ENCODE data around the gene PROM1.

DNA sequence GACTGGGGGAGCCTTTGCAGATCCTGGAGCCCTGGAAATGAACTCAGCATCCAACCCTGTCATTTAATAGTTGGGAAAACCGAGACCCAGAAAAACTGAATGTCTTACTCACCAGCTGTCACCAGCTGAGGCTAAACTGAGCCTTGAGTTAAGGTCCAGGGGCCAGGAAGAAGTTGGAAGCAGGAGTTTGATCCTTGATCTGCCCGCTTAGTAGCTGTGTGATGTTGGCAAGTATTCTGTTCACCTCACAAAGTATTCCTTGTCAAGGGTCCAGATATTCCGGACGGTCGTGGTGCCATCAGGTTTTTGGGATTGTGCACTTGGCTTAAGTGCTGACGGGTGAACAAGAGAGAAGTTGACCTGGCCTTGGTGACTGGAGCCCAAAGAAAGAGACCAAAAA lies 30.7 kb upstream of the PROM1 start:
- TF ChIP-seq, protein P1, sequence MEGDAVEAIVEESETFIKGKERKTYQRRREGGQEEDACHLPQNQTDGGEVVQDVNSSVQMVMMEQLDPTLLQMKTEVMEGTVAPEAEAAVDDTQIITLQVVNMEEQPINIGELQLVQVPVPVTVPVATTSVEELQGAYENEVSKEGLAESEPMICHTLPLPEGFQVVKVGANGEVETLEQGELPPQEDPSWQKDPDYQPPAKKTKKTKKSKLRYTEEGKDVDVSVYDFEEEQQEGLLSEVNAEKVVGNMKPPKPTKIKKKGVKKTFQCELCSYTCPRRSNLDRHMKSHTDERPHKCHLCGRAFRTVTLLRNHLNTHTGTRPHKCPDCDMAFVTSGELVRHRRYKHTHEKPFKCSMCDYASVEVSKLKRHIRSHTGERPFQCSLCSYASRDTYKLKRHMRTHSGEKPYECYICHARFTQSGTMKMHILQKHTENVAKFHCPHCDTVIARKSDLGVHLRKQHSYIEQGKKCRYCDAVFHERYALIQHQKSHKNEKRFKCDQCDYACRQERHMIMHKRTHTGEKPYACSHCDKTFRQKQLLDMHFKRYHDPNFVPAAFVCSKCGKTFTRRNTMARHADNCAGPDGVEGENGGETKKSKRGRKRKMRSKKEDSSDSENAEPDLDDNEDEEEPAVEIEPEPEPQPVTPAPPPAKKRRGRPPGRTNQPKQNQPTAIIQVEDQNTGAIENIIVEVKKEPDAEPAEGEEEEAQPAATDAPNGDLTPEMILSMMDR (IDR thresholded peaks at IDR 0.05) = no peak
- TF ChIP-seq POLR2AphosphoS5 (IDR thresholded peaks at IDR 0.05) (no peak), POLR2A (IDR thresholded peaks at IDR 0.05) (no peak)
